Esophagus squamous epithelium (tissue), 4 donors: ENCODE data around the gene CTNND2.

Experiments used
- CTCF ChIP-seq, 6 experiments: fragments of 450-650 bp in 4 of 6; fragments of 200-600 bp in 2 of 6; sonication (generic) in 2 of 6; IDR thresholded peaks; one replicate each; pipeline ENCODE4 v1.5.1; 2016 to 2019; ENCODE audit warnings: antibody characterized with exemption in 6 of 6, mild to moderate bottlenecking in 4 of 6, moderate library complexity in 4 of 6
- POLR2A ChIP-seq, 4 donors: fragments of 450-650 bp; IDR thresholded peaks; one replicate each; pipeline ENCODE4 v1.6.1; 2017; ENCODE audit warnings: antibody characterized with exemption in 4 of 4, mild to moderate bottlenecking in 4 of 4, moderate library complexity in 3 of 4

- no peak for TF ChIP-seq CTCF (IDR thresholded peaks at IDR 0.05)
- TF ChIP-seq POLR2A (IDR thresholded peaks at IDR 0.05), result no peak
Observed at GRCh38 chr5:11617080-11617479, 287.2 kb downstream of the CTNND2 start.
